K562 (cell line): ENCODE results near the gene PYCR2. TPM values are rescaled to one million over a fixed set of nuclear protein-coding genes. Genes with fewer than 3 reads are reported as not detected.

Experiments used
- HMG20B ChIP-seq: fragments of 250-450 bp; sonication (Bioruptor Pico); IDR thresholded peaks from 2 replicates; pipeline ENCODE4 v1.5.0; 2021; ENCODE audit warnings: mild to moderate bottlenecking
- HNRNPLL ChIP-seq: fragments of 200-400 bp; formaldehyde crosslinking; IDR thresholded peaks from 2 replicates; pipeline ENCODE4 v1.6.1; 2017; ENCODE audit warnings: low read length, low read depth, mild to moderate bottlenecking; ENCODE audit not compliant: poor library complexity, severe bottlenecking
- KDM1A ChIP-seq, 2 experiments: fragments of 450-650 bp; IDR thresholded peaks; 2 replicates each; pipeline ENCODE4 v1.6.1; 2016; ENCODE audit warnings: mild to moderate bottlenecking in 2 of 2
- NR2C2 ChIP-seq, 2 experiments: fragments of 200-800 bp in 1 of 2; sonication (Bioruptor generic) in 1 of 2; sonication (generic) in 1 of 2; formaldehyde crosslinking in 1 of 2; IDR thresholded peaks; 2 replicates each; pipeline versions ENCODE4 v1.6.1 to v1.8.0; 2016 to 2022; ENCODE audit warnings: mild to moderate bottlenecking in 1 of 2, missing compliant biosample characterization in 1 of 2, missing genetic modification characterization in 1 of 2, missing genetic modification reagents in 1 of 2
- SMARCE1 ChIP-seq: fragments of 450-650 bp; IDR thresholded peaks from 2 replicates; pipeline ENCODE4 v1.7.1; 2016; ENCODE audit warnings: mild to moderate bottlenecking
- TBL1XR1 ChIP-seq, 2 experiments: IDR thresholded peaks; 2 replicates each; pipeline ENCODE4 v1.6.1; 2012; ENCODE audit warnings: improper control_type of control experiment in 2 of 2, low read length in 2 of 2, mild to moderate bottlenecking in 1 of 2
- TCF7 ChIP-seq: sonication (generic); IDR thresholded peaks from 2 replicates; pipeline ENCODE4 v1.6.1; 2016; ENCODE audit warnings: antibody characterized with exemption, borderline replicate concordance
- TEAD4 ChIP-seq, 2 experiments: sonication (generic) in 1 of 2; formaldehyde crosslinking in 1 of 2; IDR thresholded peaks; 2 replicates each; pipeline versions ENCODE4 v1.6.1 to v1.8.0; 2012 to 2022; ENCODE audit warnings: borderline replicate concordance in 1 of 2, inconsistent platforms in 1 of 2, low read length in 1 of 2, mild to moderate bottlenecking in 1 of 2, missing genetic modification reagents in 1 of 2
- ZNF316 ChIP-seq: fragments of 450-650 bp; IDR thresholded peaks from 2 replicates; pipeline ENCODE4 v1.6.1; 2016
- polyA plus RNA-seq, 8 experiments: library from polyadenylated mRNA; depleted of rRNA in 4 of 8; stranded (reverse) in 5 of 8; unstranded in 3 of 8; fragments of >200 nt; fragmentation: Nextera tagmentation in 2 of 8; fragmentation: Illumina TruSeq in 1 of 8; extraction: Ambion mirVana in 2 of 8; extraction: Trizol in 1 of 8; gene quantifications; 2 replicates each; pipeline versions ENCODE4 v1.2.1 to v1.2.3, GENCODE V29; 2011 to 2014; ENCODE audit warnings: inconsistent platforms in 1 of 8, missing spikeins in 1 of 8
- total RNA-seq, 7 experiments: library from RNA; depleted of rRNA in 6 of 7; stranded (reverse); fragments of >200 nt in 6 of 7; fragmentation: Illumina TruSeq in 2 of 7; extraction: Trizol in 2 of 7; gene quantifications; 2 replicates each; pipeline versions ENCODE4 v1.2.1 to v1.2.3, GENCODE V29; 2011 to 2021; ENCODE audit warnings: low replicate concordance in 1 of 7
- TF ChIP-seq, protein P1 (sequence below): fragments of 250-450 bp; sonication (Bioruptor Pico); IDR thresholded peaks from 2 replicates; pipeline ENCODE4 v1.8.0; 2022; ENCODE audit warnings: inconsistent platforms
- TF ChIP-seq, protein P2 (sequence below): fragments of 450-650 bp; IDR thresholded peaks from 2 replicates; pipeline ENCODE4 v1.6.1; 2016; ENCODE audit warnings: antibody characterized with exemption
- TF ChIP-seq, protein P3 (sequence below), 2 experiments: IDR thresholded peaks; 2 replicates each; pipeline ENCODE4 v1.6.1; 2012; ENCODE audit warnings: improper control_type of control experiment in 2 of 2, low read depth in 2 of 2, low read length in 2 of 2, borderline replicate concordance in 1 of 2

The PYCR2 gene
- total and polyA plus RNA-seq, 9 of the 15 experiments (the other 6 are each of a cell fraction or from before 2014, with no cell fraction given): 5.5 to 219 (median 127) TPM

DNA sequence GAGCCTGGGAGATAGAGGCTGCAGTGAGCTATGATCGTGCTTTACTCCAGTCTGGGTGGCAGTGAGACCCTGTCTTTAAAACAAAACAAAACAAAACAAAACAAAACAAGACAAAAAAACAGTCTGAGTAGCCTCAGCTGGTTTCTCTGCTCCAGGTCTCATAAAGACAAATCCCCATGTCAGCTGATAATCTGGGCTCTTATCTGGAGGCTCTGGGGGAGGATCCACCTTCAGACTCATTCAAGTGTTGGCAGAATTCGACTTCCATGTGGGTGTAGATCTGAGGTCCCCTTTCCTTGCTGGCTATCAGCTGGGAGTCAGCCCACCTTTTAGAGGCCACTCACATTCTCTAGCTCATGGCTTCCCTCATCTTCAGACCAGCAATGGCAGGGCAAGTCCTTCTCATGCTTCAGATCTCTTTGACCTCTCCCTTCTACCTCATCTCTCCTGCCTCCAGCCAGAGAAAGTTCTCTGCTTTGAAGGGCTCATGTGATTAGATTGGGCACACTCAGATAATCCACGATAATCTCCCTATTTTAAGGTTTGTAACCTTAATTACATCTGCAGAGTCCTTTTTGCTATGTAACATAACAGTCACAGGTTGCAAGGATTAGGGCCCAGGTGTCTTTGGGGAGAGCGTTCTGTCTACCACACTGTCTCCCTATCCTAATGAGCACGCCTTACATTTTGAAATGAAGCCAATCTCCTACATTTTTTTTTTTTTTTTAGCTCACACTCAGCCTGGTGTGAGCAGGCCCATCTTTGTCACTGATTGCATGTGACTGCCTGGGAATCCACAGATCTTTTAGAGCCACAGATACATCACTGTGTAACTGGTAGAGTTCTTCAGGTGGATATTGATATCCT, 7.5 kb upstream of the PYCR2 start (continued):
- TF ChIP-seq KDM1A (IDR thresholded peaks at IDR 0.05) (peak; percentile 65 to 75; a peak in 3 of 4 replicates), HNRNPLL (no peak), HMG20B (CRISPR knock-in tag) (no peak), ZNF316 (peak; percentile 77), NR2C2 (CRISPR knock-in tag; IDR thresholded peaks at IDR 0.05) (no peak), NR2C2 (tag; IDR thresholded peaks at IDR 0.05) (peak; percentile 31; the same call in 1 of the 2 replicates), TEAD4 (IDR thresholded peaks at IDR 0.05; ENCODE audit: low read length) (peak; percentile 69; the same call in 1 of the 2 replicates), TEAD4 (CRISPR knock-in tag; IDR thresholded peaks at IDR 0.05; ENCODE audit: borderline replicate concordance) (no peak), TBL1XR1 (IDR thresholded peaks at IDR 0.05; ENCODE audit: low read length in 2 of 2) (peak in 1 of 2 experiments; percentile 23; a peak in 1 of 4 replicates), TCF7 (no peak), SMARCE1 (peak; percentile 78)
- TF ChIP-seq, protein P1, sequence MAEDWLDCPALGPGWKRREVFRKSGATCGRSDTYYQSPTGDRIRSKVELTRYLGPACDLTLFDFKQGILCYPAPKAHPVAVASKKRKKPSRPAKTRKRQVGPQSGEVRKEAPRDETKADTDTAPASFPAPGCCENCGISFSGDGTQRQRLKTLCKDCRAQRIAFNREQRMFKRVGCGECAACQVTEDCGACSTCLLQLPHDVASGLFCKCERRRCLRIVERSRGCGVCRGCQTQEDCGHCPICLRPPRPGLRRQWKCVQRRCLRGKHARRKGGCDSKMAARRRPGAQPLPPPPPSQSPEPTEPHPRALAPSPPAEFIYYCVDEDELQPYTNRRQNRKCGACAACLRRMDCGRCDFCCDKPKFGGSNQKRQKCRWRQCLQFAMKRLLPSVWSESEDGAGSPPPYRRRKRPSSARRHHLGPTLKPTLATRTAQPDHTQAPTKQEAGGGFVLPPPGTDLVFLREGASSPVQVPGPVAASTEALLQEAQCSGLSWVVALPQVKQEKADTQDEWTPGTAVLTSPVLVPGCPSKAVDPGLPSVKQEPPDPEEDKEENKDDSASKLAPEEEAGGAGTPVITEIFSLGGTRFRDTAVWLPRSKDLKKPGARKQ (CRISPR knock-in tag): no peak
- TF ChIP-seq, protein P2, sequence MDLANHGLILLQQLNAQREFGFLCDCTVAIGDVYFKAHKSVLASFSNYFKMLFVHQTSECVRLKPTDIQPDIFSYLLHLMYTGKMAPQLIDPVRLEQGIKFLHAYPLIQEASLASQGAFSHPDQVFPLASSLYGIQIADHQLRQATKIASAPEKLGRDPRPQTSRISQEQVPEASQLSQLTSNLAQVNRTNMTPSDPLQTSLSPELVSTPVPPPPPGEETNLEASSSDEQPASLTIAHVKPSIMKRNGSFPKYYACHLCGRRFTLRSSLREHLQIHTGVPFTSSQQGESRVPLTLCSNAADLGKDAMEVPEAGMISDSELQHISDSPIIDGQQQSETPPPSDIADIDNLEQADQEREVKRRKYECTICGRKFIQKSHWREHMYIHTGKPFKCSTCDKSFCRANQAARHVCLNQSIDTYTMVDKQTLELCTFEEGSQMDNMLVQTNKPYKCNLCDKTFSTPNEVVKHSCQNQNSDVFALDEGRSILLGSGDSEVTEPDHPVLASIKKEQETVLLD: peak; percentile 58
- TF ChIP-seq, protein P3, sequence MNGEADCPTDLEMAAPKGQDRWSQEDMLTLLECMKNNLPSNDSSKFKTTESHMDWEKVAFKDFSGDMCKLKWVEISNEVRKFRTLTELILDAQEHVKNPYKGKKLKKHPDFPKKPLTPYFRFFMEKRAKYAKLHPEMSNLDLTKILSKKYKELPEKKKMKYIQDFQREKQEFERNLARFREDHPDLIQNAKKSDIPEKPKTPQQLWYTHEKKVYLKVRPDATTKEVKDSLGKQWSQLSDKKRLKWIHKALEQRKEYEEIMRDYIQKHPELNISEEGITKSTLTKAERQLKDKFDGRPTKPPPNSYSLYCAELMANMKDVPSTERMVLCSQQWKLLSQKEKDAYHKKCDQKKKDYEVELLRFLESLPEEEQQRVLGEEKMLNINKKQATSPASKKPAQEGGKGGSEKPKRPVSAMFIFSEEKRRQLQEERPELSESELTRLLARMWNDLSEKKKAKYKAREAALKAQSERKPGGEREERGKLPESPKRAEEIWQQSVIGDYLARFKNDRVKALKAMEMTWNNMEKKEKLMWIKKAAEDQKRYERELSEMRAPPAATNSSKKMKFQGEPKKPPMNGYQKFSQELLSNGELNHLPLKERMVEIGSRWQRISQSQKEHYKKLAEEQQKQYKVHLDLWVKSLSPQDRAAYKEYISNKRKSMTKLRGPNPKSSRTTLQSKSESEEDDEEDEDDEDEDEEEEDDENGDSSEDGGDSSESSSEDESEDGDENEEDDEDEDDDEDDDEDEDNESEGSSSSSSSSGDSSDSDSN (IDR thresholded peaks at IDR 0.05; ENCODE audit: borderline replicate concordance in 1 of 2, low read depth in 2 of 2, low read length in 2 of 2): 0 out of 4 replicates have a peak, but pooled peaks of 1 of the 2 experiments have one; percentile 29
